ENCODE results near the gene TBC1D28.
"Not testable (repeated sequence)": the region's sequence is repeated elsewhere in the genome, so short reads cannot be mapped to it uniquely, and the experiment has no call there.

TBC1D28 gene

DNA sequence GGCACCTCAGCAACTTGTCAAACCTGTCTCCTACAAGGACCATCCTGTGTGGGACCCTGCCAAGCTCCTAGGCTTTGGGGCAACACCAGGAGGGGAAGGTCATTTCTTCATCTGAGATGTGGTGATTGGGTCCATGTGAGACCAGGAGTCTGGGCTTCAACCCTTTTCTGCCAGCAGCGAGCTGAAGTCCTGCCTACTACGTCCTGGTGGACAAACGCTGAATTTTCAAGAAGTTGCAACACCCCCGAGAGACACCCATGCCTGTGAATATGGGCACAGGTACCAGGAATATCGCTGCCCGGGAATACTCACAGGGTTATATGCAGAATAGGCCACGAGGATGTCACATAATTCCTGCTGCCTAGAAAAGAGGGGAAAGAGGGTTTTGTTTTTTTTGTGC lies 8.0 kb downstream of the TBC1D28 start:
- H3K27ac ChIP-seq; H3K27me3 ChIP-seq (replicated peaks); H3K4me3 ChIP-seq (ENCODE audit: low read depth, low read length); in situ Hi-C loops (cut with HindIII; ENCODE audit: low pct_ligation_motif_present, low sequenced_read_pairs); DNase-seq; H3K36me3 ChIP-seq (replicated peaks): not testable (repeated sequence)
- TF ChIP-seq, protein P1, sequence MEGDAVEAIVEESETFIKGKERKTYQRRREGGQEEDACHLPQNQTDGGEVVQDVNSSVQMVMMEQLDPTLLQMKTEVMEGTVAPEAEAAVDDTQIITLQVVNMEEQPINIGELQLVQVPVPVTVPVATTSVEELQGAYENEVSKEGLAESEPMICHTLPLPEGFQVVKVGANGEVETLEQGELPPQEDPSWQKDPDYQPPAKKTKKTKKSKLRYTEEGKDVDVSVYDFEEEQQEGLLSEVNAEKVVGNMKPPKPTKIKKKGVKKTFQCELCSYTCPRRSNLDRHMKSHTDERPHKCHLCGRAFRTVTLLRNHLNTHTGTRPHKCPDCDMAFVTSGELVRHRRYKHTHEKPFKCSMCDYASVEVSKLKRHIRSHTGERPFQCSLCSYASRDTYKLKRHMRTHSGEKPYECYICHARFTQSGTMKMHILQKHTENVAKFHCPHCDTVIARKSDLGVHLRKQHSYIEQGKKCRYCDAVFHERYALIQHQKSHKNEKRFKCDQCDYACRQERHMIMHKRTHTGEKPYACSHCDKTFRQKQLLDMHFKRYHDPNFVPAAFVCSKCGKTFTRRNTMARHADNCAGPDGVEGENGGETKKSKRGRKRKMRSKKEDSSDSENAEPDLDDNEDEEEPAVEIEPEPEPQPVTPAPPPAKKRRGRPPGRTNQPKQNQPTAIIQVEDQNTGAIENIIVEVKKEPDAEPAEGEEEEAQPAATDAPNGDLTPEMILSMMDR (IDR thresholded peaks at IDR 0.05; ENCODE audit: low read depth, low read length, missing control alignments) = peak; percentile 30

DNA sequence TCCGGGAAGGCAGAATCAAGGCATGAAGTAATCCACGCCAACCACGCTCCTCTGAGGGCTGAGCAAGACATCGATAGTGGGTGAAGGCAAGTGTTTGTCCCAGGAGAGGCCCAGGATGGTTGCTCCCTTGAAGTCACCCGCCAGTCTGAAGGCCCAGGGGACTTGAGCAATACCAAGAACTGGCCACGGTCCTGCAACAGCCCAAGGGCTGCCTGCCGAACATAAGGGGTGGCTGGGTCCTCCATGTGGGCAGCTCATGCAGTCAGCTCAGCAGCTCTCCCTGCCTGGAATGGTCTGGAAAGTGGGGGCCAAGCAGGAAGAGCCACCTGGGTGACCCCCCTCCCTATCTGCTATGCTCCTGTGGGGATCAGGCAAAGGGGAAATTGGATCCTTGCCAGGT lies 8.4 kb downstream of the TBC1D28 start:
- in situ Hi-C loops (cut with HindIII; ENCODE audit: low pct_ligation_motif_present, low sequenced_read_pairs); DNase-seq; H3K36me3 ChIP-seq (replicated peaks); H3K27me3 ChIP-seq (replicated peaks); H3K27ac ChIP-seq; H3K4me3 ChIP-seq (ENCODE audit: low read depth, low read length): not testable (repeated sequence)

DNA sequence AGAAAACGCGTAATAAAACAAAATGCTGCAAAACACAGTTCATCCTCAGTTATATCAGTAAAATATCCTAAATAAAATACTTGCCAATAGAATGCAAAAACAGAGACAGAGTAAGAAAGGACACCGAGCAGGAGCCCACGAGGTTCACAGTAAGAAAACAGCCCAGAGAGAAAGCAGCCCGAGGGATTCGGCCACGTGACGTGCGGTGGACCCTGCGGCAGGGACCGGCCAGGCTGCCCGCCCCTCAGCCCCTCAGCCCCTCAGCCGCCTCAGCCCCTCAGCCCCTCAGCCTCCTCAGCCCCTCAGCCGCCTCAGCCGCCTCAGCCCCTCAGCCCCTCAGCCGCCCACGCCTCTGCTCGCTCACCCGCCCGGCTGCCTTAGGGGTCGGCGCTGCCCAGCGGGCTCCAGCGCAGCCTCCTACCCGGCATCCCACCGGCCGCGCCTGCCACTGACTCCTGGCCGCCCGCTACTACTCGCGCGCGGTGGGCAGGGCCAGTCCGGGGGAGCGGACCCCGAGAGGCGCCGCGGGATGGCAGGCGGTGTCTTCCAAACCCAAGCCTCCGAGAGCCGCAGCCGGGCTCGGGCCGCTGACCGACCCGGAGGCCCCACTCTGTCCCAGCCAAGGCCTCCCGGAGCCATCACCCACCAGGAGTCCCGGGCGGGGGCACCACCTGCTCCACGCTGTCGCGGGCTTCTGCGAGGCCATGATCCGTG lies 9.5 kb downstream of the TBC1D28 start:
- H3K27me3 ChIP-seq (replicated peaks); DNase-seq; in situ Hi-C loops (cut with HindIII; ENCODE audit: low pct_ligation_motif_present, low sequenced_read_pairs); H3K36me3 ChIP-seq (replicated peaks); H3K27ac ChIP-seq: not testable (repeated sequence)
- peak overlapping the region; percentile 36 for H3K4me3 ChIP-seq (ENCODE audit: low read depth, low read length)

DNA sequence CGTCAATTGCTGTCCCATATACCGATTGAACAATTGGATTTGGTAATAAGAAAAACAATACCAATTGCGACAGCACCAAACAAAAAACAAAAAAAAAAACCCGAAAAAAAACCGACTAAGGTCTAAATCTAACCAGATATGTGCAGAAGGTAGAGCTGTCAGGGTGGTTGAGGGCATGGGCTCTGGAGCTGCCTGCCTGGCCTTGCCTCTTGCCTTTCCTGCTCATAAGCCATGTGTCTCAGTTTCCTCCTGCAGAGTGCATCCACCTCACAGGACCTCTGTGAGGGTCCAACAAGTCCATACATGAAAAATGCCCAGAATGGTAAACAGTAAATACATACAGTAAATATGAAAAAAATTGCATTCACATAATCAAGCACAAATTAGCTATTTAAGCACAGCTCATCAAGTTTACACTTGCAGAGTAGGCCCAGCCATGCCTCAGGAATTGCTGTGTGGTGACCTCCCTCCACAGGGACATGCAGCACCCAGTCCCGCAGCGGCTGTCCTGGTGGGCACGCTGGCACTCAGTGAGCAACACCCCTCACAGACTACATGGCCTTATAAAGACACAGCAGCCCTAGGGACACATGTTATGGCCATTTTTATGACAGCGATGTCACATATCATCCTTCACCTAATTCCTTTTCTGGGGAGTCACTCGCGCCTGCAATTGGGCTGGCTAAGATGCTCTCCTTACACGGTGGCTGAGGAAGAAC lies 17.9 kb downstream of the TBC1D28 start:
- in situ Hi-C loops (cut with HindIII; ENCODE audit: low pct_ligation_motif_present, low sequenced_read_pairs) = no loop called here
- H3K36me3 ChIP-seq (replicated peaks) = no peaks in the 10 kb centered on the region
- no peaks in the 10 kb centered on the region for H3K27me3 ChIP-seq (replicated peaks)
- TF ChIP-seq, protein P1 (IDR thresholded peaks at IDR 0.05; ENCODE audit: low read depth, low read length, missing control alignments) = no peak
- no peak overlapping the region for H3K4me3 ChIP-seq (ENCODE audit: low read depth, low read length)
- DNase-seq = no peak
- no peak overlapping the region for H3K27ac ChIP-seq

DNA sequence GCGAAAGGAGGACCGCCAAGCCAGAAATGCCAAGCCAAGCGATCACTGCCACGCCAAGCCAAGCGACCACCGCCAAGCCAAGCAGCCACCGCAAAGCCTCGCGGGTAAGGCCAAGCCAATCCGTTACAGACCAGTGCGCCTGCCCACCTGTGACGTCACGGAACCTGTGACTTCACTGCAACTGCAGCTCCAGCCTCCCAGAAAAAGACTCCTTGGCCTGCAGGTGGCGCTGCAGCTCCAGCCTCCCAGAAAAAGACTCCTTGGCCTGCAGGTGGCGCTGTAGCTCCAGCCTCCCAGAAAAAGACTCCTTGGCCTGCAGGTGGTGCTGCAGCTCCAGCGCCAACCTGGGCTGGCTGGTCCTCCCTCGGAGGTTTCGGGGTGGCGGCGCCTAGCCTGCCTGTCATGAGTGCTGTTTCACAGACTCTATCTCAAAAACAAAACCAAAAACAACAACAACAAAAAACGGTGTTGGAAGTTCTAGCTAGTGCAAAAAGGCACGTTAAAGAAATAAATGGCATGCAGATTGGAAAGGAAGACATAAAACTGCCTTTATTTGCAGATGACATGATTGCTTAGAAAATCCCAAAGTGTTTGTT lies 18.6 kb downstream of the TBC1D28 start:
- H3K36me3 ChIP-seq (replicated peaks); H3K27me3 ChIP-seq (replicated peaks); in situ Hi-C loops (cut with HindIII; ENCODE audit: low pct_ligation_motif_present, low sequenced_read_pairs): not testable (repeated sequence)
- TF ChIP-seq, protein P1 (IDR thresholded peaks at IDR 0.05; ENCODE audit: low read depth, low read length, missing control alignments) = peak; percentile 90
- DNase-seq = peak; percentile 94
- peak overlapping the region; percentile 51 for H3K4me3 ChIP-seq (ENCODE audit: low read depth, low read length)
- peak overlapping the region; percentile 33 for H3K27ac ChIP-seq

DNA sequence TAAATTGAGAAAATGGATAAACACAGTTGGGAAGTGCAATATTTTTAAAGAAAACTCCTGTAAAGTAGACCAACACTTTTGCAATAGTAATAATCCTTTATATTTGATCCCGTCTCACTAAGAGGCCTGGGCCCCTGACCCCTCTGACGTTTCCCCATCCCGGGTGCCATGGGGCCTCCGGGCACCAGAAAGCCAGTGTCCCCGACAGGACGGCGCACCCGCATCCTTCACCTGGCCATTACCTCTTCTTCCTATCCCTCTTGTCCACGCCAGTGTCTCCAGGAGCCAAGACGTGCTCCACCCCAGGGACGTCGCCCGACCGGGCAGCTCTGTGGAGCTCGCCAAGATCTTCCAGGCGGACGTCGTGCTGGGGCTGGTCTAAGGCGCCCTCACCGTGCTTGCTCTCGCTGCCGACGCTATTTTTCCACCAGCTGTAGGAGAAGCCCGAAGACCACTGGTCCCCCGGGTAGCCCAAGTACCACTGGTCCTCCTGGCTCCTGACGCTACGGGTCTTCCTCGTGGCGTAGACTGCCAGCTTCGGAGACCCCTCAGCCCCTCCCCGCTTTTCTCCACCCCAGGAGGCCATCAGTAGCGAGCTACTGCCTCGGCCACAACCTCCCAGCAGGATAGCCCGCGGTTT lies 19.2 kb downstream of the TBC1D28 start:
- Histone ChIP-seq H3K4me3 (ENCODE audit: low read depth, low read length) (peak overlapping the region; percentile 51), H3K27ac (peak overlapping the region; percentile 33)
- H3K36me3 ChIP-seq (replicated peaks); DNase-seq; H3K27me3 ChIP-seq (replicated peaks); in situ Hi-C loops (cut with HindIII; ENCODE audit: low pct_ligation_motif_present, low sequenced_read_pairs): not testable (repeated sequence)

DNA sequence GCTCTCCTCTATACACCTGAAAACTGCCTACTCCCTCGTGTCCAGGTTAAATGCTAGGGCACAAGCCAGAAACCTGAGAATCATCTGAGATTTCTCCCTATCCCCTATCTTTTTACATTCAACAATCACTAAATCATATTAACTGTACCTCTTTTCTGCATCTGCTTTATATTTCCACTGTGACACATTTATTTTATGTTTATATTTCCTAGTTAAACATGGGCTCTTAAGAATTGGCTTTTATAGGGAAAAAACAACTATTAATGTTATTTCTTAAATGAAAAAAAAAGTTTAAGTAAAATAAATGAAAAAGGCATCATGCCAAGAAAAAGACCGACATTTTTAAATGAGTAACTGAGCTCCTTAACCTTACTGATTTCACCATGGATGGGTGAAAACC lies 26.6 kb downstream of the TBC1D28 start:
- DNase-seq; in situ Hi-C loops (cut with HindIII; ENCODE audit: low pct_ligation_motif_present, low sequenced_read_pairs); H3K4me3 ChIP-seq (ENCODE audit: low read depth, low read length); H3K27me3 ChIP-seq (replicated peaks); H3K36me3 ChIP-seq (replicated peaks); H3K27ac ChIP-seq: not testable (repeated sequence)

DNA sequence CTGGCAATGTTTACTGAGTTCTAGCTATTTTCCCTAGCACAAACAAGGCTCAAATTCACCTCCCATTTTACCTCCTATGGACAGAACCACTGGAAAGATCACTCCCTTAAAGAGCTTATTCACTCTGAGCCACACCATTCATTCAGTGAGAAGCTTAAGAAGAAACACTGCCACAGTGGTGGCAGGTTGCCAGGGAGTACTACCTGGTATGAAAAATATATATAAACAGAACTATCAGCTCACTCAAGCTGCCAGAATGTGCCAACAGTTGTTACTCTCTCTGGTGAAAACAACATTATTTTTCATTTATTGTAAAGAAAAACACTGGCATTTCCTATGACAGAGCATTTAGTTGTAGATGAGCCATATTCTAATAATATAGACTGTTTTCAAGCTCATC lies 31.2 kb downstream of the TBC1D28 start:
- H3K4me3 ChIP-seq (ENCODE audit: low read depth, low read length); DNase-seq; H3K27me3 ChIP-seq (replicated peaks); H3K27ac ChIP-seq; in situ Hi-C loops (cut with HindIII; ENCODE audit: low pct_ligation_motif_present, low sequenced_read_pairs); H3K36me3 ChIP-seq (replicated peaks): not testable (repeated sequence)

DNA sequence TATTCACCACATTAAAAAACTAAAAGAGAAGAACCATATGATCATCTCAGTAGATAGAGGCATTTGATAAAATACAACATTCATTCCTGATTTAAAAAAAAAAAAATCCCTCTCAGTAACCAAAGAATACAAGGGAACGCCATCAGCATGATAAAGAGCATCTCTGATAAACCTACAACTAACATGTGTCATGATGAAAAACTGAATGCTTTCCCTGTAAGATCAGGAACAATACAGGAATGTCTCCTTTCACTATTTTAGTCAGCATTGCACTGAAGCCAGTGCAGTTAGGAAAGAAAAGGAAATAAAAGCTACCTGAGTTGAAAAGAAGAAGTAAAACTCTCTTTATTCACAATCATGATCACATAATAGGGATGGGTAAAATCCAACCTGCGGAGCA lies 51.1 kb downstream of the TBC1D28 start:
- DNase-seq; in situ Hi-C loops (cut with HindIII; ENCODE audit: low pct_ligation_motif_present, low sequenced_read_pairs); H3K4me3 ChIP-seq (ENCODE audit: low read depth, low read length); H3K27ac ChIP-seq; H3K36me3 ChIP-seq (replicated peaks); H3K27me3 ChIP-seq (replicated peaks): not testable (repeated sequence)

Data from brain microvascular endothelial cell (primary cell).